Neural progenitor cell (in vitro differentiated cells): ENCODE results near the gene SLC25A11.

Experiments used
- CTCF ChIP-seq: fragments of 200-600 bp; sonication (generic); IDR thresholded peaks from 2 replicates; pipeline ENCODE4 v1.5.1; 2017; ENCODE audit warnings: antibody characterized with exemption, mild to moderate bottlenecking
- EZH2 ChIP-seq: fragments of 200-600 bp; sonication (generic); IDR thresholded peaks from 2 replicates; pipeline ENCODE4 v1.6.1; 2017; ENCODE audit warnings: antibody characterized with exemption, mild to moderate bottlenecking, moderate library complexity

GRCh38 chr17:4956493-4957061 lies 16.7 kb upstream of the SLC25A11 start:
- TF ChIP-seq CTCF = peak; percentile 56
- TF ChIP-seq EZH2 = no peak
